GM19193 (cell line): Measurements from ENCODE around the gene CORO1C.

Experiments used
- POLR2A ChIP-seq: IDR thresholded peaks from 4 replicates; pipeline ENCODE4 v1.6.1; 2011; ENCODE audit not compliant: insufficient read depth, insufficient read length; ENCODE audit errors: extremely low read depth

Gene CORO1C

GRCh38 chr12:108595711-108596647 lies 135.3 kb downstream of the CORO1C start:
- TF ChIP-seq POLR2A, result no peak
